Lower leg skin (tissue), 4 donors: Measurements from ENCODE around the gene PDLIM7. TPM values are rescaled to one million over a fixed set of nuclear protein-coding genes. Genes with fewer than 3 reads are reported as not detected.

Experiments used
- DNase-seq, 2 donors: peaks; one replicate each; pipeline ENCODE4 v3.0.0-alpha.2; 2019; ENCODE audit warnings: low spot score in 2 of 2
- H3K4me3 ChIP-seq: fragments of 200-600 bp; sonication (generic); 2 replicates; pipeline ENCODE4 v1.5.1; 2017; ENCODE audit warnings: mild to moderate bottlenecking, low read depth; ENCODE audit not compliant: poor library complexity, severe bottlenecking
- CTCF ChIP-seq, 3 donors: fragments of 450-650 bp; IDR thresholded peaks; one replicate each; pipeline ENCODE4 v1.5.1; 2016; ENCODE audit warnings: antibody characterized with exemption in 3 of 3, mild to moderate bottlenecking in 3 of 3, moderate library complexity in 2 of 3
- POLR2A ChIP-seq, 2 donors: fragments of 450-650 bp; IDR thresholded peaks; one replicate each; pipeline ENCODE4 v1.6.1; 2016 to 2017; ENCODE audit warnings: antibody characterized with exemption in 2 of 2, mild to moderate bottlenecking in 1 of 2, moderate library complexity in 1 of 2
- WGBS, 2 donors: methylation state at CpG; one replicate each; pipeline ENCODE4 v1.1.5; 2018; 5-methylcytosine and 5-hydroxymethylcytosine counted together
- intact Hi-C: fragments of 100-400 bp; cut with DNase I; formaldehyde crosslinking; loops from one replicate; pipeline ENCODE4 v1.15.0; 2023; ENCODE audit warnings: low total_unique reads
- total RNA-seq, 4 donors: library from RNA; depleted of rRNA; stranded (reverse); fragments of >200 nt; gene quantifications; one replicate each; pipeline ENCODE4 v1.1.0, GENCODE V29; 2016

Gene PDLIM7
- total RNA-seq, 4 donors from 2014 or later: 11.8 to 31.7 (median 23.5) TPM

GRCh38 chr5:177453852-177454396 is 43.5 kb downstream of the PDLIM7 start:
- no peak for DNase-seq
- TF ChIP-seq CTCF (IDR thresholded peaks at IDR 0.05): no peak
- no peak for TF ChIP-seq POLR2A (IDR thresholded peaks at IDR 0.05)
- 6 to 10% methylated on average over 18 to 27 of the region's 31 CpGs for WGBS, 2 donors
- H3K4me3 ChIP-seq: no peak overlapping the region
- intact Hi-C loops: loop anchor here (2.0 to 10.0 kb wide), 2 partner anchors 49 to 139 kb away; partner anchors contain the start of gene MXD3

- H3K4me3 ChIP-seq: no peak overlapping the region
- no peak for DNase-seq
- TF ChIP-seq CTCF (IDR thresholded peaks at IDR 0.05) (no peak), POLR2A (IDR thresholded peaks at IDR 0.05) (no peak)
- intact Hi-C loops: loop anchor here (10.0 kb wide), 1 partner anchor 138 kb away; the partner anchor contains the start of gene MXD3
- WGBS, 2 donors: 47 to 64% methylated on average over 17 of the region's 17 CpGs
Measured at GRCh38 chr5:177452688-177453638, 44.4 kb downstream of the PDLIM7 start.

DNA sequence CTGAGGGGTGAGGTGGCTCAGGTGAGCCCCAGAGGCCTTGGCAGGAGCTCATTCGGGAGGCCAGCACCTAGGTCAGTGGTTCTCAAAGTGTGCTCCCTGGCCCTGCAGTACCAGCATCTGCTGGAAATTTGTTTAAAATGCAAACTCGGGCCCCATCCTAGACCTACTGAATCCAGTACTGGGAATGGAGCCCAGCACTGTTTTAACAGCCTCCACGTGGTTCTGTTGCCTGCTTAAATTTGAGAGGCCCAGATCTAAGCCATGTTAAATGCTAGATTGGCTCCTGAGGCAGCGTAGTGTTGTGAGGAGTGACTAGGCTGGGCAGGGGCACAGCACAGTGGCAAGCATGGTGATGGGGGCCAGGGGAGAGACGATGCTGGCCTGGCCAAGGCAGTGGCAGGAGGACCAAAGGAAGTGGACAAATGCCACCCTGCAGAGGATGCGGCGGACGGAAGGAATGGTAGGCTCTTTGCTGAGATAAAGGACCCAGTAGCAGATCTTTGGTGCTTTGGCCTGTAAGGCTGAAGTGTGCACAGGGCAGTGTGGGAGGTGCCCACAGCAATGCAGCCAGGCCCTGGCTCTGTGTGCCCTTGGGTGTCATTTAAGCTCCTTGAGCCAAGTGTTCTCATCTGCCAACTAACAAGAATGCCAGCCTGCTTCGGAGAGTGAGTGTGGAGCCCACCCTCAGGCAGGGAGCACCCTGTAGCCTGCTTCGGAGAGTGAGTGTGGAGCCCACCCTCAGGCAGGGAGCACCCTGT is 46.6 kb downstream of the PDLIM7 start:
- TF ChIP-seq CTCF (IDR thresholded peaks at IDR 0.05) (no peak), POLR2A (IDR thresholded peaks at IDR 0.05) (no peak)
- no peak for DNase-seq
- intact Hi-C loops: loop anchor here (10.0 kb wide), 1 partner anchor 136 kb away; the partner anchor contains the start of gene MXD3
- no peak overlapping the region for H3K4me3 ChIP-seq
- WGBS, 2 donors: 69 to 73% methylated on average over 8 to 10 of the region's 10 CpGs

GRCh38 chr5:177449140-177450061 is 48.0 kb downstream of the PDLIM7 start:
- 67 to 70% methylated on average over 14 to 18 of the region's 18 CpGs for WGBS, 2 donors
- no peak overlapping the region for H3K4me3 ChIP-seq
- intact Hi-C loops: loop anchor here (10.0 kb wide), 1 partner anchor 135 kb away; the partner anchor contains the start of gene MXD3
- no peak for DNase-seq
- TF ChIP-seq CTCF (IDR thresholded peaks at IDR 0.05) (no peak), POLR2A (IDR thresholded peaks at IDR 0.05) (no peak)
